ENCODE data around the gene A2M. TPM values are rescaled to one million over a fixed set of nuclear protein-coding genes. Genes with fewer than 3 reads are reported as not detected.

The A2M gene
- total and polyA plus RNA-seq, 2 donors (not counting 3 experiments of a cell fraction or from before 2014, with no cell fraction given): 11.5 to 16.9 TPM

DNA sequence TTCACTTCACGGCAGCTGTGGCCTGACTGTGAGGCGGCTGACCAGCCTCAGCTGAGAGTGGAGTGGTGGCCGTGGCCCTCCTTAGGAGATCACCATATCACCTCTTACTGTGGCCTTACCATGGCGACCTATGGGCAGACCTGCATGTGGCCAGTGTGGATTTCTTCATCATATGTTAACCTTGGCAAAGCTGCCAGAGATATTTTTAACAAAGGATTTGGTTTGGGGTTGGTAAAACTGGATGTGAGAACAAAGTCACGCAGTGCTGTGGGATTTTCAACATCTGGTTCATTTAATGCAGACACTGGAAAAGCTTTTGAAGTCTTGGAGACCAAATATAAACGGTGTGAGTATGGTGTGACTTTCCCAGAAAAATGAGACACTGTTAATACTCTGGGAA lies 79.5 kb downstream of the A2M start:
- BruUV-seq (replicated peaks): no TSS peak
- H3K4me2 ChIP-seq (ENCODE audit: insufficient read depth, low read length): no peak overlapping the region
- dilution Hi-C loops (cut with MboI; ENCODE audit: extremely low pct_ligation_motif_present, low sequenced_read_pairs) (no loop called here), intact Hi-C loops (cut with micrococcal nuclease) (no loop called here)
- no peak overlapping the region for H3K9ac ChIP-seq (replicated peaks; ENCODE audit: extremely low read depth, insufficient read depth, low read length)
- H4K20me1 ChIP-seq (replicated peaks; ENCODE audit: control insufficient read depth, extremely low read depth, insufficient read depth, low read length): no peaks in the 10 kb centered on the region
- ChIA-PET POLR2A (no interaction called here), CTCF (interaction anchor here (1.3 to 2.3 kb wide), 6 partner anchors 13 to 379 kb away, joined by 3 to 10 read pairs (median 6); partner anchors contain the start of gene M6PR)
- H3K4me1 ChIP-seq (ENCODE audit: control insufficient read depth, extremely low read depth, insufficient read depth, low read length): no peaks in the 10 kb centered on the region
- H3K27ac ChIP-seq (ENCODE audit: insufficient read depth, low read depth, low read length): no peak overlapping the region
- no peaks in the 10 kb centered on the region for H3K9me1 ChIP-seq (replicated peaks; ENCODE audit: control insufficient read depth, extremely low read depth, insufficient read depth, low read length)
- H3K4me3 ChIP-seq (replicated peaks in 1 of 3; ENCODE audit: insufficient read depth in 1 of 3, low read depth in 1 of 3, low read length in 3 of 3): no peak overlapping the region
- H3K36me3 ChIP-seq (ENCODE audit: control insufficient read depth in 2 of 2, extremely low read depth in 1 of 2, insufficient read depth in 2 of 2, low read length in 2 of 2): no peaks in the 10 kb centered on the region
- DNase-seq (ENCODE audit: low read depth, low spot score) (no peak), FAIRE-seq (no peak)
- H3K79me2 ChIP-seq (ENCODE audit: control insufficient read depth, insufficient read depth, low read length): no peaks in the 10 kb centered on the region
- no peak overlapping the region for H2AFZ ChIP-seq (ENCODE audit: low read depth, low read length)
- no peaks in the 10 kb centered on the region for H3K9me3 ChIP-seq (replicated peaks; ENCODE audit: control insufficient read depth, insufficient read depth, low read length)
- TF ChIP-seq JUN (IDR thresholded peaks at IDR 0.05; ENCODE audit: borderline replicate concordance, insufficient read depth, insufficient read length, low read depth) (no peak), GATA2 (IDR thresholded peaks at IDR 0.05; ENCODE audit: insufficient read depth, insufficient read length, low read depth, low read length) (no peak), MYC (IDR thresholded peaks at IDR 0.05; ENCODE audit: low read depth, low read length) (no peak), EZH2 (IDR thresholded peaks at IDR 0.05; ENCODE audit: borderline replicate concordance, low read depth, low read length, severe bottlenecking) (no peak), POLR2AphosphoS5 (IDR thresholded peaks at IDR 0.05; ENCODE audit: insufficient read depth, low read depth, low read length) (no peak)
- peaks cover 7 to 8% of the 10 kb centered on the region in 2 experiments for H3K27me3 ChIP-seq (ENCODE audit: control insufficient read depth in 2 of 2, insufficient read depth in 2 of 2, low read length in 2 of 2)

DNA sequence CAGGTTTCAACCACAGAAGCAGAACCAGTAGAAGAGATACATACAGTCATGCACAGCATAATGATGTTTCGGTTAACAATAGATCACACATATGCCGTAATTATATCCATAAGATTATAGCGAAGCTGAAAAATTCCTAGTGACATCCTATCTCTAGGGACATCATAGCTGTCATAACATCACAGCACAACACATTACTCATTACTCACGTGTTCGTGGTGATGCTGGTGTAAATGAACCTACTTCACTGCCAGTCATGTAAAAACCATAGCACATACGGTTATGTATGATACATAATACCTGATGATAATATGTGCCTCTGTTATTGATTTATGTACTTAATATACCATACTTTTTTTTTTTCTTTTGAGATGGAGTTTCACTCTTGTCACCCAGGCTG lies 81.6 kb downstream of the A2M start:
- Histone ChIP-seq H4K20me1 (replicated peaks; ENCODE audit: control insufficient read depth, extremely low read depth, insufficient read depth, low read length) (no peaks in the 10 kb centered on the region), H3K79me2 (ENCODE audit: control insufficient read depth, insufficient read depth, low read length) (no peaks in the 10 kb centered on the region), H3K4me2 (ENCODE audit: insufficient read depth, low read length) (no peak overlapping the region), H3K27ac (ENCODE audit: insufficient read depth, low read depth, low read length) (no peak overlapping the region), H3K9me1 (replicated peaks; ENCODE audit: control insufficient read depth, extremely low read depth, insufficient read depth, low read length) (no peaks in the 10 kb centered on the region), H3K4me1 (ENCODE audit: control insufficient read depth, extremely low read depth, insufficient read depth, low read length) (no peaks in the 10 kb centered on the region), H3K9ac (replicated peaks; ENCODE audit: extremely low read depth, insufficient read depth, low read length) (no peak overlapping the region), H3K27me3 (ENCODE audit: control insufficient read depth in 2 of 2, insufficient read depth in 2 of 2, low read length in 2 of 2) (peaks cover 7 to 8% of the 10 kb centered on the region in 2 experiments), H3K9me3 (replicated peaks; ENCODE audit: control insufficient read depth, insufficient read depth, low read length) (no peaks in the 10 kb centered on the region), H2AFZ (ENCODE audit: low read depth, low read length) (no peak overlapping the region), H3K4me3 (replicated peaks in 1 of 3; ENCODE audit: insufficient read depth in 1 of 3, low read depth in 1 of 3, low read length in 3 of 3) (no peak overlapping the region), H3K36me3 (ENCODE audit: control insufficient read depth in 2 of 2, extremely low read depth in 1 of 2, insufficient read depth in 2 of 2, low read length in 2 of 2) (no peaks in the 10 kb centered on the region)
- FAIRE-seq (no peak), DNase-seq (ENCODE audit: low read depth, low spot score) (no peak)
- intact Hi-C loops (cut with micrococcal nuclease) (no loop called here), dilution Hi-C loops (cut with MboI; ENCODE audit: extremely low pct_ligation_motif_present, low sequenced_read_pairs) (no loop called here)
- no TSS peak for BruUV-seq (replicated peaks)
- ChIA-PET POLR2A (no interaction called here), CTCF (interaction anchor here (1.2 to 4.9 kb wide), 4 partner anchors 84 to 490 kb away, joined by 4 to 21 read pairs (median 10); partner anchors contain the start of gene M6PR)
- TF ChIP-seq MYC (IDR thresholded peaks at IDR 0.05; ENCODE audit: low read depth, low read length) (no peak), EZH2 (IDR thresholded peaks at IDR 0.05; ENCODE audit: borderline replicate concordance, low read depth, low read length, severe bottlenecking) (no peak), JUN (IDR thresholded peaks at IDR 0.05; ENCODE audit: borderline replicate concordance, insufficient read depth, insufficient read length, low read depth) (no peak), GATA2 (IDR thresholded peaks at IDR 0.05; ENCODE audit: insufficient read depth, insufficient read length, low read depth, low read length) (no peak), POLR2AphosphoS5 (IDR thresholded peaks at IDR 0.05; ENCODE audit: insufficient read depth, low read depth, low read length) (no peak), POLR2A (IDR thresholded peaks at IDR 0.05; ENCODE audit: low read depth, low read length) (no peak), FOS (IDR thresholded peaks at IDR 0.05; ENCODE audit: borderline replicate concordance, insufficient read depth, low read length) (no peak)
- TF ChIP-seq, protein P1, sequence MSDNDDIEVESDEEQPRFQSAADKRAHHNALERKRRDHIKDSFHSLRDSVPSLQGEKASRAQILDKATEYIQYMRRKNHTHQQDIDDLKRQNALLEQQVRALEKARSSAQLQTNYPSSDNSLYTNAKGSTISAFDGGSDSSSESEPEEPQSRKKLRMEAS (IDR thresholded peaks at IDR 0.05; ENCODE audit: insufficient read depth, insufficient read length): no peak
- TF ChIP-seq, protein P2, sequence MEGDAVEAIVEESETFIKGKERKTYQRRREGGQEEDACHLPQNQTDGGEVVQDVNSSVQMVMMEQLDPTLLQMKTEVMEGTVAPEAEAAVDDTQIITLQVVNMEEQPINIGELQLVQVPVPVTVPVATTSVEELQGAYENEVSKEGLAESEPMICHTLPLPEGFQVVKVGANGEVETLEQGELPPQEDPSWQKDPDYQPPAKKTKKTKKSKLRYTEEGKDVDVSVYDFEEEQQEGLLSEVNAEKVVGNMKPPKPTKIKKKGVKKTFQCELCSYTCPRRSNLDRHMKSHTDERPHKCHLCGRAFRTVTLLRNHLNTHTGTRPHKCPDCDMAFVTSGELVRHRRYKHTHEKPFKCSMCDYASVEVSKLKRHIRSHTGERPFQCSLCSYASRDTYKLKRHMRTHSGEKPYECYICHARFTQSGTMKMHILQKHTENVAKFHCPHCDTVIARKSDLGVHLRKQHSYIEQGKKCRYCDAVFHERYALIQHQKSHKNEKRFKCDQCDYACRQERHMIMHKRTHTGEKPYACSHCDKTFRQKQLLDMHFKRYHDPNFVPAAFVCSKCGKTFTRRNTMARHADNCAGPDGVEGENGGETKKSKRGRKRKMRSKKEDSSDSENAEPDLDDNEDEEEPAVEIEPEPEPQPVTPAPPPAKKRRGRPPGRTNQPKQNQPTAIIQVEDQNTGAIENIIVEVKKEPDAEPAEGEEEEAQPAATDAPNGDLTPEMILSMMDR (IDR thresholded peaks at IDR 0.05; ENCODE audit: extremely low read depth in 1 of 2, insufficient read depth in 1 of 2, low read depth in 1 of 2, low read length in 2 of 2): no peak
